CD14-positive monocyte (primary cell): ENCODE results near the gene SETBP1. TPM values are rescaled to one million over a fixed set of nuclear protein-coding genes. Genes with fewer than 3 reads are reported as not detected.
A peak's percentile ranks its signal among the peaks of the same experiment; 100 is the strongest.

ENCODE experiments used
- DNase-seq, 3 donors: peaks; one replicate each; pipeline ENCODE4 v3.0.0-alpha.2; 2011 to 2022
- H2AFZ ChIP-seq: 2 replicates; pipeline ENCODE4 v1.6.0; 2012; ENCODE audit warnings: mild to moderate bottlenecking, low read depth, low read length, inconsistent platforms; ENCODE audit not compliant: insufficient read depth, poor library complexity, severe bottlenecking
- H3K27ac ChIP-seq, 2 donors: 1 replicate in 1 of 2; 2 replicates in 1 of 2; pipeline ENCODE4 v1.5.1; 2012 to 2013; ENCODE audit warnings: low read length in 2 of 2, control low read depth in 1 of 2, inconsistent platforms in 1 of 2, low read depth in 1 of 2, mild to moderate bottlenecking in 1 of 2
- H3K27me3 ChIP-seq, 2 donors: one replicate each; pipeline versions ENCODE4 v1.6.0 to v1.6.1; 2011 to 2013; ENCODE audit warnings: low read length in 2 of 2; ENCODE audit not compliant: control insufficient read depth in 2 of 2, insufficient read depth in 2 of 2
- H3K36me3 ChIP-seq, 2 donors: replicated peaks in 1 of 2; 1 replicate in 1 of 2; 2 replicates in 1 of 2; pipeline versions ENCODE4 v1.5.1 to v1.6.1; 2012 to 2013; ENCODE audit warnings: low read length in 2 of 2, control low read depth in 1 of 2, inconsistent platforms in 1 of 2, mild to moderate bottlenecking in 1 of 2; ENCODE audit not compliant: insufficient read depth in 2 of 2, control insufficient read depth in 1 of 2
- H3K4me1 ChIP-seq, 2 donors: 1 replicate in 1 of 2; 2 replicates in 1 of 2; pipeline versions ENCODE4 v1.5.1 to v1.6.1; 2012 to 2013; ENCODE audit warnings: low read length in 2 of 2, control low read depth in 1 of 2, inconsistent platforms in 1 of 2, mild to moderate bottlenecking in 1 of 2, moderate library complexity in 1 of 2; ENCODE audit not compliant: insufficient read depth in 2 of 2, control insufficient read depth in 1 of 2
- H3K4me2 ChIP-seq: replicated peaks from 2 replicates; pipeline ENCODE3; 2012; ENCODE audit warnings: low read length, moderate library complexity, mild to moderate bottlenecking; ENCODE audit not compliant: poor library complexity, severe bottlenecking; ENCODE audit errors: extremely low read depth
- H3K4me3 ChIP-seq, 3 experiments: fragments of 200-600 bp in 1 of 3; sonication (generic) in 1 of 3; replicated peaks in 1 of 3; 1 replicate in 2 of 3; 2 replicates in 1 of 3; pipeline ENCODE4 v1.5.1; 2011 to 2013; ENCODE audit warnings: low read length in 3 of 3, mild to moderate bottlenecking in 3 of 3, control low read depth in 2 of 3, low read depth in 2 of 3, inconsistent platforms in 1 of 3, moderate library complexity in 1 of 3
- H3K79me2 ChIP-seq: 2 replicates; pipeline ENCODE4 v1.6.0; 2012; ENCODE audit warnings: mild to moderate bottlenecking, control low read depth, inconsistent platforms, low read length, moderate library complexity; ENCODE audit not compliant: insufficient read depth
- H3K9ac ChIP-seq: 2 replicates; pipeline ENCODE4 v1.6.0; 2017; ENCODE audit warnings: low read length, mild to moderate bottlenecking; ENCODE audit not compliant: insufficient read depth, poor library complexity, severe bottlenecking
- H3K9me3 ChIP-seq, 2 donors: replicated peaks in 1 of 2; 1 replicate in 1 of 2; 2 replicates in 1 of 2; pipeline versions ENCODE4 v1.5.1 to v1.6.1; 2012 to 2013; ENCODE audit warnings: low read length in 2 of 2, control low read depth in 1 of 2; ENCODE audit not compliant: control insufficient read depth in 1 of 2, insufficient read depth in 1 of 2
- H4K20me1 ChIP-seq: 2 replicates; pipeline ENCODE4 v1.6.0; 2012; ENCODE audit warnings: mild to moderate bottlenecking, low read length, control low read depth, moderate library complexity; ENCODE audit not compliant: insufficient read depth
- H3K27ac Mint-ChIP-seq, 7 donors: one replicate each; pipeline ENCODE4 v1.8.0; 2020; ENCODE audit warnings: mild to moderate bottlenecking in 7 of 7, mixed read lengths in 7 of 7, moderate library complexity in 6 of 7, inconsistent platforms in 2 of 7
- H3K27me3 Mint-ChIP-seq, 3 donors: one replicate each; pipeline ENCODE4 v1.8.0; 2021 to 2022; ENCODE audit warnings: low read depth in 3 of 3, mild to moderate bottlenecking in 3 of 3, mixed read lengths in 3 of 3, moderate library complexity in 3 of 3, inconsistent platforms in 1 of 3
- H3K36me3 Mint-ChIP-seq, 2 donors: one replicate each; pipeline ENCODE4 v1.8.0; 2020; ENCODE audit warnings: mixed read lengths in 2 of 2, inconsistent platforms in 1 of 2, mild to moderate bottlenecking in 1 of 2
- H3K4me1 Mint-ChIP-seq: one replicate; pipeline ENCODE4 v1.8.0; 2020; ENCODE audit warnings: mild to moderate bottlenecking, mixed read lengths
- H3K4me3 Mint-ChIP-seq, 2 donors: one replicate each; pipeline ENCODE4 v1.8.0; 2020; ENCODE audit warnings: mild to moderate bottlenecking in 2 of 2, mixed read lengths in 2 of 2, moderate library complexity in 1 of 2
- H3K9me3 Mint-ChIP-seq, 7 donors: one replicate each; pipeline ENCODE4 v1.8.0; 2020 to 2022; ENCODE audit warnings: mixed read lengths in 7 of 7, mild to moderate bottlenecking in 6 of 7, moderate library complexity in 6 of 7, inconsistent platforms in 2 of 7
- CTCF ChIP-seq: fragments of 200-600 bp; IDR thresholded peaks from one replicate; pipeline ENCODE4 v1.8.0; 2022; ENCODE audit warnings: antibody characterized with exemption, mild to moderate bottlenecking
- WGBS: methylation state at CpG from one replicate; pipeline ENCODE4 v1.1.5; 2013; ENCODE audit warnings: missing lambda C conversion rate; ENCODE audit not compliant: insufficient coverage; 5-methylcytosine and 5-hydroxymethylcytosine counted together
- intact Hi-C, 2 donors: fragments of 100-400 bp; cut with micrococcal nuclease; formaldehyde crosslinking; loops; one replicate each; pipeline versions ENCODE4 v1.15.0 to v1.15.1; 2023
- polyA minus RNA-seq: library from RNA; depleted of rRNA, polyadenylated mRNA; stranded (reverse); fragments of >200 nt; gene quantifications from 2 replicates; pipeline ENCODE4 v1.2.3, GENCODE V29; 2012
- polyA plus RNA-seq, 3 donors: library from polyadenylated mRNA; depleted of rRNA in 1 of 3; unstranded in 2 of 3; stranded (reverse) in 1 of 3; fragments of 300-500 nt in 2 of 3; fragments of >200 nt in 1 of 3; fragmentation: Illumina TruSeq in 2 of 3; gene quantifications; 1 replicate in 2 of 3; 2 replicates in 1 of 3; pipeline ENCODE4 v1.2.3, GENCODE V29; 2012 to 2021
- total RNA-seq, 12 experiments: library from RNA in 1 of 12; stranded (reverse) in 1 of 12; fragments of 120-200 nt in 1 of 12; gene quantifications; one replicate each; pipeline ENCODE4 v1.2.4 and lab custom pipeline; 2013 to 2026; ENCODE audit warnings: mixed read lengths in 6 of 12, inconsistent platforms in 1 of 12

Gene SETBP1
- 4.2 TPM for total RNA-seq (2013)
- polyA plus RNA-seq: 1 to 10 TPM in 1 of 3 donors, under 1 TPM in 1, not detected in 1; 0.01 to 1.2 TPM
- 1.7 and 2.7 TPM in 2 replicates for polyA minus RNA-seq
- total RNA-seq (lab: John Stamatoyannopoulos, UW): 1.0 to 31.3 (median 7.3) reads per million in 11 experiments

GRCh38 chr18:44680273-44681075, at the start of gene SETBP1:
Gene SETBP1 (plus strand): TSS chr18:44680888. CDS start chr18:44701347, 20,459 bp downstream.
- Mint-ChIP-seq H3K9me3 (peaks cover 0 to 5% (median 3%) of the 10 kb centered on the region in 7 donors), H3K27me3 (peaks cover 18 to 26% (median 25%) of the 10 kb centered on the region in 3 donors), H3K4me3 (peak within 1 kb of the TSS; percentile 75 to 87), H3K36me3 (peaks cover 4% of the 10 kb centered on the region in 2 donors), H3K4me1 (peaks cover 7% of the 10 kb centered on the region), H3K27ac (peak within 1 kb of the TSS in 1 of 7 donors; percentile 42)
- Histone ChIP-seq H3K9me3 (peaks cover 0 to 10% of the 10 kb centered on the region in 2 donors), H3K9ac (peak within 1 kb of the TSS; percentile 25), H3K4me2 (peak within 1 kb of the TSS; percentile 86), H2AFZ (peak within 1 kb of the TSS; percentile 62), H3K27ac (no peak within 1 kb of the TSS), H3K27me3 (peaks cover 65 to 71% of the 10 kb centered on the region in 2 donors), H3K4me3 (peak within 1 kb of the TSS; percentile 25 to 92 (median 79)), H3K79me2 (no peaks in the 10 kb centered on the region), H3K4me1 (peaks cover 8 to 10% of the 10 kb centered on the region in 2 donors), H3K36me3 (no peaks in the 10 kb centered on the region), H4K20me1 (no peaks in the 10 kb centered on the region)
- TF ChIP-seq CTCF: no peak
- intact Hi-C loops: no loop called here
- DNase-seq: peak in 1 of 3 donors; percentile 9
- WGBS: under 1% methylated on average over 47 of the region's 64 CpGs

- no peaks in the 10 kb centered on the region for H4K20me1 ChIP-seq
- H3K27me3 ChIP-seq: no peaks in the 10 kb centered on the region
- H3K9me3 ChIP-seq: no peaks in the 10 kb centered on the region
- H3K4me1 ChIP-seq: no peaks in the 10 kb centered on the region
- Mint-ChIP-seq H3K27me3 (peaks cover 0 to 1% (median 0%) of the 10 kb centered on the region in 3 donors), H3K36me3 (no peaks in the 10 kb centered on the region), H3K9me3 (peaks cover 0 to 3% (median 0%) of the 10 kb centered on the region in 7 donors), H3K4me3 (no peak overlapping the region), H3K27ac (no peak overlapping the region), H3K4me1 (peaks cover 5% of the 10 kb centered on the region)
- H3K36me3 ChIP-seq: no peaks in the 10 kb centered on the region
- no peak overlapping the region for H3K9ac ChIP-seq
- no peaks in the 10 kb centered on the region for H3K79me2 ChIP-seq
- intact Hi-C loops: no loop called here
- H3K27ac ChIP-seq: no peak overlapping the region
- WGBS: no CpG with 5 or more reads among the region's 3 CpGs
- H3K4me3 ChIP-seq: no peak overlapping the region
- TF ChIP-seq CTCF: no peak
- no peak overlapping the region for H3K4me2 ChIP-seq
- DNase-seq: no peak
- H2AFZ ChIP-seq: no peak overlapping the region
Observed at GRCh38 chr18:44632469-44633145, 48.1 kb upstream of the SETBP1 start.
